Astrocyte (in vitro differentiated cells and primary cell): ENCODE measurements around the gene SLIT3.

Source experiments
- EZH2 ChIP-seq: IDR thresholded peaks from 2 replicates; pipeline ENCODE4 v1.6.1; 2012; ENCODE audit warnings: mild to moderate bottlenecking, low read length, inconsistent platforms; ENCODE audit not compliant: insufficient read depth
- TF ChIP-seq, protein P1 (sequence below): IDR thresholded peaks from 2 replicates; pipeline ENCODE4 v1.5.1; 2011; ENCODE audit warnings: low read depth, mild to moderate bottlenecking, inconsistent platforms, low read length, moderate library complexity; ENCODE audit not compliant: insufficient read depth

DNA sequence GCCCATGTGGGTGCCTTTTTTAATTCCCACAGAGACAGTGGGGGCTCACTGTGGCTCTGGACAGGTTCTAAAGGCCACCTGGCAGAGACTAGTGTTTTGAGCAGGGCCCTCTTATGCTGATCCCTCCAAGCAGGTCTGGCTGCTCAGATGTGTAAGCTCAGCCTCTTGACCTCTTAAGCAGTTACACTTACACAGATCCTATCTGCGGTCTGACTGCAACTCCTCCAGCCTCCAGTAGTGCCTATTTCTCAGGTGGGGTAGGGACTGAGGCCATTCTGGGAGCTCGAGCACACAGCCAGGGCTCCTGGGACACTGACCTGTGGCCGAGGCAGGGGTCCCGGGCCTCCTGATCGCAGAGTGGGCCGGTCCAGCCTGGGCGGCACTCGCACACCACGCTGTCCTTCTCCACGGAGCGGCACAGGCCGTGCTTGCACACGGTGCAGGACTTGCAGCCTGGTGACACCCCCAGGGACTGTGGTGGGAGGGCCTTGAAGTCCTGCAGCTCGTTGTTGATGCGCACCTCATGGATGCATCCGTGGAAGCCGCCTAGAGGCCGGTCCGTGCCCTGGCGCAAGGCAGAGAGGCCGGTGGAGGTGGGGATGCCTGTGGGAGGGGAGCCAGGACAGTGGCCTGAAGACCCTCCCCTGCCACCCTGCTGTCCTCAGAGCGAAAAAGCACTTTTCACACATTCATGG lies 629.9 kb downstream of the SLIT3 start:
- TF ChIP-seq, protein P1, sequence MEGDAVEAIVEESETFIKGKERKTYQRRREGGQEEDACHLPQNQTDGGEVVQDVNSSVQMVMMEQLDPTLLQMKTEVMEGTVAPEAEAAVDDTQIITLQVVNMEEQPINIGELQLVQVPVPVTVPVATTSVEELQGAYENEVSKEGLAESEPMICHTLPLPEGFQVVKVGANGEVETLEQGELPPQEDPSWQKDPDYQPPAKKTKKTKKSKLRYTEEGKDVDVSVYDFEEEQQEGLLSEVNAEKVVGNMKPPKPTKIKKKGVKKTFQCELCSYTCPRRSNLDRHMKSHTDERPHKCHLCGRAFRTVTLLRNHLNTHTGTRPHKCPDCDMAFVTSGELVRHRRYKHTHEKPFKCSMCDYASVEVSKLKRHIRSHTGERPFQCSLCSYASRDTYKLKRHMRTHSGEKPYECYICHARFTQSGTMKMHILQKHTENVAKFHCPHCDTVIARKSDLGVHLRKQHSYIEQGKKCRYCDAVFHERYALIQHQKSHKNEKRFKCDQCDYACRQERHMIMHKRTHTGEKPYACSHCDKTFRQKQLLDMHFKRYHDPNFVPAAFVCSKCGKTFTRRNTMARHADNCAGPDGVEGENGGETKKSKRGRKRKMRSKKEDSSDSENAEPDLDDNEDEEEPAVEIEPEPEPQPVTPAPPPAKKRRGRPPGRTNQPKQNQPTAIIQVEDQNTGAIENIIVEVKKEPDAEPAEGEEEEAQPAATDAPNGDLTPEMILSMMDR: no peak
- no peak for TF ChIP-seq EZH2
